Hepatocyte (in vitro differentiated cells): Measurements from ENCODE around the gene MLX. TPM values are rescaled to one million over a fixed set of nuclear protein-coding genes. Genes with fewer than 3 reads are reported as not detected.

Experiments
- DNase-seq: peaks from one replicate; pipeline ENCODE4 v3.0.0-alpha.2; 2016; ENCODE audit warnings: low spot score
- H2AFZ ChIP-seq: fragments of 200-600 bp; sonication (generic); 2 replicates; pipeline ENCODE4 v1.6.0; 2016; ENCODE audit warnings: antibody characterized with exemption, mild to moderate bottlenecking
- H3K27ac ChIP-seq: fragments of 200-600 bp; sonication (generic); 2 replicates; pipeline ENCODE4 v1.5.1; 2016; ENCODE audit warnings: mild to moderate bottlenecking
- H3K27me3 ChIP-seq: fragments of 200-600 bp; sonication (generic); 2 replicates; pipeline ENCODE4 v1.6.1; 2016
- H3K36me3 ChIP-seq: fragments of 200-600 bp; sonication (generic); replicated peaks from 2 replicates; pipeline ENCODE4 v1.5.1; 2016; ENCODE audit warnings: low read depth; ENCODE audit not compliant: insufficient read depth
- H3K4me1 ChIP-seq: fragments of 200-600 bp; sonication (generic); 2 replicates; pipeline ENCODE4 v1.5.1; 2016; ENCODE audit warnings: mild to moderate bottlenecking, moderate library complexity; ENCODE audit not compliant: insufficient read depth
- H3K4me2 ChIP-seq: fragments of 200-600 bp; sonication (generic); 2 replicates; pipeline ENCODE4 v1.6.0; 2016
- H3K4me3 ChIP-seq: fragments of 200-600 bp; sonication (generic); 2 replicates; pipeline ENCODE4 v1.5.1; 2016; ENCODE audit warnings: mild to moderate bottlenecking
- H3K79me2 ChIP-seq: fragments of 200-600 bp; sonication (generic); 2 replicates; pipeline ENCODE4 v1.6.0; 2017; ENCODE audit warnings: mild to moderate bottlenecking
- H3K9me2 ChIP-seq: fragments of 200-600 bp; sonication (generic); replicated peaks from 2 replicates; pipeline ENCODE4 v1.6.0; 2017; ENCODE audit warnings: mild to moderate bottlenecking; ENCODE audit not compliant: insufficient read depth
- H3K9me3 ChIP-seq: fragments of 200-600 bp; sonication (generic); 2 replicates; pipeline ENCODE4 v1.5.1; 2016; ENCODE audit warnings: low read depth, mild to moderate bottlenecking
- H4K20me1 ChIP-seq: fragments of 200-600 bp; sonication (generic); 2 replicates; pipeline ENCODE4 v1.6.0; 2016; ENCODE audit warnings: mild to moderate bottlenecking; ENCODE audit not compliant: insufficient read depth, poor library complexity, severe bottlenecking
- EZH2 ChIP-seq: fragments of 200-600 bp; sonication (generic); IDR thresholded peaks from 2 replicates; pipeline ENCODE4 v1.6.1; 2016; ENCODE audit warnings: antibody characterized with exemption, mild to moderate bottlenecking, borderline replicate concordance
- EZH2phosphoT487 ChIP-seq: fragments of 200-600 bp; sonication (generic); IDR thresholded peaks from one replicate; pipeline ENCODE4 v1.6.1; 2018; ENCODE audit warnings: antibody characterized with exemption, mild to moderate bottlenecking, low read depth, moderate library complexity; ENCODE audit not compliant: unreplicated experiment, severe bottlenecking
- WGBS: methylation state at CpG from one replicate; pipeline ENCODE4 v1.1.6; 2016; ENCODE audit warnings: low lambda C conversion rate; ENCODE audit errors: missing lambda C conversion rate; 5-methylcytosine and 5-hydroxymethylcytosine counted together
- polyA plus RNA-seq: library from polyadenylated mRNA; unstranded; fragments of >200 nt; fragmentation: Nextera tagmentation; extraction: Ambion mirVana; gene quantifications from 2 replicates; pipeline ENCODE4 v1.2.1, GENCODE V29; 2016
- total RNA-seq: library from RNA; depleted of rRNA; stranded (reverse); fragments of >200 nt; gene quantifications from 2 replicates; pipeline ENCODE4 v1.2.3, GENCODE V29; 2014
- TF ChIP-seq, protein P1 (sequence below): fragments of 200-600 bp; sonication (generic); IDR thresholded peaks from 2 replicates; pipeline ENCODE4 v1.5.1; 2016; ENCODE audit warnings: antibody characterized with exemption, mild to moderate bottlenecking; ENCODE audit not compliant: poor library complexity

Gene MLX
- total and polyA plus RNA-seq, 2 experiments from 2014 or later, result 29.7 to 39.5 TPM

DNA sequence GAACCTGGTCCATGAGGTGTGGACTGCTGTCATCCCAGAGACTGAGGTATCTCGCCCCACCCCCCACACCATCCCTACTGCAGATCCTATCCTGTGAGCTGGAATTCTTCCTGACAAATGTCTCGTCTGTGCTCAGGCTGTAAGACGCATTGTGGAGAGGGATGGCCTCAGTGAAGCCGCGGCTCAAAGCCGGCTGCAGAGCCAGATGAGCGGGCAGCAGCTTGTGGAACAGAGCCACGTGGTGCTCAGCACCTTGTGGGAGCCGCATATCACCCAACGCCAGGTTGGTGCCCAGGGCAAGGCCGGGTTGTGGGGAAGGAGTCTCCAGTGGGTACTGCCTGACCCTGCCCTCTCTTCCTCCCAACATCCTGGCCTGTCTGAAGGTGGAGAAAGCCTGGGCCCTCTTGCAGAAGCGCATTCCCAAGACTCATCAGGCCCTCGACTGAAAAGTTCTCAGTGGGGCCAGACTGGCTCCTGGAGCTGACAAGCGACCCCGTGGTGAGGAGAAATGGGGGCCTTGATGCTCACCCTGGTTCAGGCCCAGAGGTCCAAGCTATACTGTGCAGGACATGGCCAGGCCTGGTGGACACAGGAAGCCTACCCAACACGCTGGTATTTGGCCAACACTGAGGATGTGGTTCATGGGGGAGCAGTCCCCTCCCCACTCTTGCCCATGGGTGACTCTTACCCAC is 1.2 kb upstream of the MLX start:
- TF ChIP-seq, protein P1, sequence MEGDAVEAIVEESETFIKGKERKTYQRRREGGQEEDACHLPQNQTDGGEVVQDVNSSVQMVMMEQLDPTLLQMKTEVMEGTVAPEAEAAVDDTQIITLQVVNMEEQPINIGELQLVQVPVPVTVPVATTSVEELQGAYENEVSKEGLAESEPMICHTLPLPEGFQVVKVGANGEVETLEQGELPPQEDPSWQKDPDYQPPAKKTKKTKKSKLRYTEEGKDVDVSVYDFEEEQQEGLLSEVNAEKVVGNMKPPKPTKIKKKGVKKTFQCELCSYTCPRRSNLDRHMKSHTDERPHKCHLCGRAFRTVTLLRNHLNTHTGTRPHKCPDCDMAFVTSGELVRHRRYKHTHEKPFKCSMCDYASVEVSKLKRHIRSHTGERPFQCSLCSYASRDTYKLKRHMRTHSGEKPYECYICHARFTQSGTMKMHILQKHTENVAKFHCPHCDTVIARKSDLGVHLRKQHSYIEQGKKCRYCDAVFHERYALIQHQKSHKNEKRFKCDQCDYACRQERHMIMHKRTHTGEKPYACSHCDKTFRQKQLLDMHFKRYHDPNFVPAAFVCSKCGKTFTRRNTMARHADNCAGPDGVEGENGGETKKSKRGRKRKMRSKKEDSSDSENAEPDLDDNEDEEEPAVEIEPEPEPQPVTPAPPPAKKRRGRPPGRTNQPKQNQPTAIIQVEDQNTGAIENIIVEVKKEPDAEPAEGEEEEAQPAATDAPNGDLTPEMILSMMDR, result no peak
- TF ChIP-seq EZH2 (no peak), EZH2phosphoT487 (no peak)
- WGBS, result 96% methylated on average over 16 of the region's 16 CpGs
- H3K36me3 ChIP-seq, result no peaks in the 10 kb centered on the region
- no peaks in the 10 kb centered on the region for H4K20me1 ChIP-seq
- no peak overlapping the region for H3K4me3 ChIP-seq
- H3K9me3 ChIP-seq, result no peaks in the 10 kb centered on the region
- H3K27me3 ChIP-seq, result no peaks in the 10 kb centered on the region
- DNase-seq, result no peak
- H3K27ac ChIP-seq, result peak overlapping the region; percentile 93
- H3K79me2 ChIP-seq, result peaks cover 60% of the 10 kb centered on the region
- H3K4me2 ChIP-seq, result no peak overlapping the region
- no peaks in the 10 kb centered on the region for H3K9me2 ChIP-seq
- H2AFZ ChIP-seq, result no peak overlapping the region
- H3K4me1 ChIP-seq, result peaks cover 19% of the 10 kb centered on the region

DNA sequence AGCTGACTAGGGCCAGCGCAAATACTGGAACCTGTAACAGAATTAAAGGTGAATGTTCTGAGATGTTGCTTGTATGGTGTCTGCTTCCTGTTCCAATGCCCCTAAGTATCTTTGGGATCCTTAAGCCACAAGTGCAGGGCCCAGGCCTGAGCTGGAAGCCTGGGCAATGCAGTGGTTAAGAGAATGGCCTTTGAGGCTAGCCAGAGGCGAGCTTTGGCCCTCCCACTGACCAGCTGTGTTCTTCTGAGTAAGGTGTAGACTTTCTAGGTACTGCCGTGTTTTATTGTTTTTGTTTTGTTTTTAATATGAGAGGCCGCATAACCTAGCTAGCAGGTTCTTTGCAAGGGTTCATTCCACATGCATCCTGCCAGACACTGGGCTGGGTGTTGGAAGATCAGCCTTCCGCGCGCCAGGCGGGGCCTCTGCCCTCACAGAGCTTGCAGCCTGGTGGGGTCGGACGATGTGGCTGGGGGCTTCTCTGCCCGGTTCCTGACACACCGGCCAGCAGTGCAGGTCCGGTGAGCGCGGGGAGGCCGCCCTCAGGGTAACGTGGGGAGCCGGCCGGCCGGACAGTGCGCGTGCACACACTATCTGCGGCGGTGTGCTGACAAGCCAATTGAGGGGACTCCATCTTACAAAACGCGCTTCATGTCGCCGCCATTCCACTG is 551 bp upstream of the MLX start:
- Histone ChIP-seq H3K27me3 (no peaks in the 10 kb centered on the region), H3K79me2 (peaks cover 59% of the 10 kb centered on the region), H3K4me3 (no peak overlapping the region), H2AFZ (peak overlapping the region; percentile 80), H3K27ac (peak overlapping the region; percentile 93), H3K36me3 (no peaks in the 10 kb centered on the region), H3K9me2 (no peaks in the 10 kb centered on the region), H3K4me1 (peaks cover 19% of the 10 kb centered on the region), H3K4me2 (peak overlapping the region; percentile 96), H4K20me1 (no peaks in the 10 kb centered on the region), H3K9me3 (no peaks in the 10 kb centered on the region)
- DNase-seq, result no peak
- TF ChIP-seq EZH2 (no peak), EZH2phosphoT487 (no peak)
- TF ChIP-seq, protein P1, result no peak
- 67% methylated on average over 28 of the region's 28 CpGs for WGBS

DNA sequence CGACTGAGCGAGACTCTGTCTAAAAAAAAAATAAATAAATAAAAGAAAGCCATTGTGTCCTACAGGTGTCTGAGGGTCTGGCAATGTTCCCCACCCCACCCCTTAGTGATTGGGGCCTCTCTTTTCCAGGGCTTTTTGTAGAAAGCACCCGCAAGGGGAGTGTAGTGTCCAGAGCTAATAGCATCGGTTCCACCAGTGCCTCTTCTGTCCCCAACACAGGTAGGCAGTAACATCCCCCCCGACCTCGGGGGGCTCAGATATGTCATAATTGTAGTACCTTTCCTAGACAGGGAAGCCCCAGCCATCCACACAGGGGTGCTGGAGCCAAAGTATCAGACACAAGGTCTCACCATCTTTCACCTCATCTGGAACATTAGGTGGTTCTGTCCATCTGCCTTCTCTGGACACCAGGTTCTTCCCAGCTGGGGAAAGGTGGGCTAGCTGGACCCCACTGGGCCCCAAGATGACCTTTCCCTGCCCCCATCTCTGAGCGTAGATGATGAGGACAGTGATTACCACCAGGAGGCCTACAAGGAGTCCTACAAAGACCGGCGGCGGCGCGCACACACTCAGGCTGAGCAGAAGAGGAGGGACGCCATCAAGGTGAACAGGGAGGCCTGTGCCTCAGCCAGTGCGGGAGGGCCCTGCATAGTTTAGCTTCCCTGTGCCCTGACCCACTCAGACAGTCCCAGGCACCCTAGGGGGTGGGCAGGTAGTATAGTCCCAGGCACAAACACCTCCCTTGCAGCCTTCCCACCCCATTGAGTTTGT is 1.6 kb downstream of the MLX start:
- H3K36me3 ChIP-seq, result no peaks in the 10 kb centered on the region
- TF ChIP-seq, protein P1, result no peak
- no peak for TF ChIP-seq EZH2
- TF ChIP-seq EZH2phosphoT487, result no peak
- peaks cover 45% of the 10 kb centered on the region for H3K79me2 ChIP-seq
- H4K20me1 ChIP-seq, result no peaks in the 10 kb centered on the region
- no peak overlapping the region for H2AFZ ChIP-seq
- 96% methylated on average over 13 of the region's 14 CpGs for WGBS
- H3K4me2 ChIP-seq, result peak overlapping the region; percentile 96
- H3K9me3 ChIP-seq, result no peaks in the 10 kb centered on the region
- H3K4me3 ChIP-seq, result no peak overlapping the region
- DNase-seq, result no peak
- H3K9me2 ChIP-seq, result no peaks in the 10 kb centered on the region
- peak overlapping the region; percentile 93 for H3K27ac ChIP-seq
- H3K4me1 ChIP-seq, result peaks cover 9% of the 10 kb centered on the region
- no peaks in the 10 kb centered on the region for H3K27me3 ChIP-seq
